NK-92 (cell line): ENCODE results near the gene NIF3L1.
"Not testable (repeated sequence)": the region's sequence is repeated elsewhere in the genome, so short reads cannot be mapped to it uniquely, and the experiment has no call there.

Experiments
- DNase-seq: peaks from one replicate; lab custom pipeline; 2025; ENCODE audit not compliant: unreplicated experiment; lab: John Stamatoyannopoulos, UW

The NIF3L1 gene

DNA sequence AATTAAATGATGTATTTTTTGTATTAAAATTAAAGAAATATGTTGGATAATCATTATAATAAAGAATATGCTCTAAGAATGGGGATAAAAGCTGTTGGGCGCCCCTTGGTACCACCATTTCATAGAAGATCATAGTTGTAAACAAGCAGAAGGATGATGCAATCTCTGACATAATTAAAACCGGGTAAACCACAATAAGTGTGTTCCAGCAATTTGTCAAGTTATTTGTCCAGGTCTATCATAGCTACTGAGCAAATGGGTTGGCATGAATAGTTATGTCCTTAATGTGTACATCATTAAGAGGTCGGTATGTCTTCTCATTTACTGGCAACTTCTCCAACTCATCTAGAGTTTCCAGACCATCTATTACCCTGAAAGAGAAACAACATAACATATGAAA, 18.0 kb upstream of the NIF3L1 start:
- DNase-seq, result no peak

DNA sequence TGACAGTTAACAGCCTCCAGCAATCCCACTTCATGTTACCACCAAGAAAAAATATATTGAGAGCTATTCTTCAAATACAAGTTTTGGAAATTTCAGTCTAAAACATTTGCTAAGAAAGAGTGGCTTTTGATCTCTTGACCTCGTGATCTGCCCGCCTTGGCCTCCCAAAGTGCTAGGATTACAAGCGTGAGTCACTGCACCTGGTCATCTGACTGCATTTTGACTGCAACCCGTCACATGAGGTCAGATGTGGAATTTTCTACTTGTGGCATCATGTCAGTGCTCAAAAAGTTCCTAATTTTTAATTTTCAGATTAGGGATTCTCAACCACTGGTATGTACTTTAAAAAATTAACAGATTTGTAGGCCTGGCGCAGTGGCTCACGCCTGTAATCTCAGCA, 15.6 kb upstream of the NIF3L1 start:
- DNase-seq, result no peak

DNA sequence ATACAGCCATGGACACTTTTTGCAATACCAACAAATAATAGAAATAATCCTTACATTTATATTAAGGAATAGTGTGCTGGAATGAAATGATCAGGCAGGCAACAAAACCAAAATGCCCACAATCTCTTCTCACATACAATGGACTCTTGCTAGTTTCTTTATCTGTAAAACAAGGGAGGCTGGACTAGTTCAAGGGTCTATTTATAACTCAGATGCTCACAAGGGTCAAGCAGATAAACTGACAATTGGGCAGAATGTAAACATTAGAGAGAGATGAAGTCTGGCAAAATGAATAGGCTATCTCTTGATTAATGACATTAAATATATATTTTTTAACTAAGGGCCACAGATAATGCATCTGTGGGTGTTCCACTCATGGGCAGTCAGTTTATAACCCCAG, 11.7 kb upstream of the NIF3L1 start:
- no peak for DNase-seq

DNA sequence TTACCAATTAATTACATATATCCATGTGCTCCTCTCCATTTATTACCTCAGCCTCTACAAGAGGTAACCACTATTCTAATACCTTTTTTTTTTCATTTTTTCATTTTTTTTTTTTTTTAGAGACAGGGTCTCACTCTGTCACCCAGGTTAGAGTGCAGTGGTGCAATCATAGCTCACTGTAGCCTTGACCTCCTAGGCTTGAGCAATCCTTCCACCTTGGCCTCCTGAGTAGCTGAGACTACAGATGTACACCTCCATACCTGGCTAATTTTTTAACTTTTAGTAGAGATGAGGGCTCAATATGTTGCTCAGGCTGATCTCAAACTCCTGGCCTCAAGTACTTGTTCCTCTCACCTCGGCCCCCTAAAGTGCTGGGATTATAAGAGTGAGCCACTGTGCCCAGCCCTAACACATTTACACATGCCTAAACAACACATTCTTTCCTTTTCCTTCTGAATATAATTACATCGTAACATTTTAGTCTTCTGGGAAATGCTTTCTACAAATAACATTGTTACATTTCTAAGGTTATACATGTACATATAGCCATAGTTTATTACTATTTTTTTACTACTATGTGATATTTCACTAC, 10.8 kb upstream of the NIF3L1 start:
- DNase-seq, result no peak

DNA sequence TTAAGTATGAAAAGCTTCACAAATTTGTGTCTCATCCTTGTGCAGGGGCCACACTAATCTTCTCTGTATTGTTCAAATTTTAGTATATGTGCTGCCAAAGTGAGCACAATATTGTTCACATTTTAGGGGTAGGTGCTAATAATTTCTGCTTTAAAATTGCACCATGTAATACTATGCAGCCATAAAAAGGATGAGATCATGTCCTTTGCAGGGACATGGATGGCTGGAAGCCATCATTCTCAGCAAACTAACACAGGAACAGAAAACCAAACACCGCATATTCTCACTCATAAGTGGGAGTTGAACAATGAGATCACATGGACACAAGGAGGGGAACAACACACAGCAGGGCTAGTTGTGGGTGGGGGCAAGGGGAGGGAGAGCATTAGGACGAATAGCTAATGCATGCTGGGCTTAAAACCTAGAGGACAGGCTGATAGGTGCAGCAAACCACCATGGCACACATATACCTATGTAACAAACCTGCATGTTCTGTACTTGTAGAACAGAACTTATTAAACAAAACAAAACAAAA, 7.4 kb upstream of the NIF3L1 start:
- not testable (repeated sequence) for DNase-seq

DNA sequence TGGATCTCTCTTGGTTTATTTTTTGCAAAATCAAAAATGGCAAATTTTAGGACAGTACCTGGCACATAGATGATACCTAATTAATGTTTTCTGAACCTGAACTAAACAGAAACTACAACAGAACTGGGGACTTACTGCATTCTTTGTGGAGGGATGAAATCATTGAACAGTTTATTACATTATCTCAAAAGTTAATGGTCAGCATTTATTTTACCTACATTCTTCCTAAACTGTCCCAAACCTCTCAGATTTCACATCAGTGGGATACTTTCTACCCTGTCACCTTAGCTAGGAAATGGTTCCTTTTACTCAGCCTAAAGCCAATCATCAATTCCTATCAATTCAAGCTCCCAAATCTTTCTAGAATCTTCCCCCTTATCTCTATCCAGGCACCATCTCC, 10.3 kb downstream of the NIF3L1 start:
- DNase-seq, result no peak

DNA sequence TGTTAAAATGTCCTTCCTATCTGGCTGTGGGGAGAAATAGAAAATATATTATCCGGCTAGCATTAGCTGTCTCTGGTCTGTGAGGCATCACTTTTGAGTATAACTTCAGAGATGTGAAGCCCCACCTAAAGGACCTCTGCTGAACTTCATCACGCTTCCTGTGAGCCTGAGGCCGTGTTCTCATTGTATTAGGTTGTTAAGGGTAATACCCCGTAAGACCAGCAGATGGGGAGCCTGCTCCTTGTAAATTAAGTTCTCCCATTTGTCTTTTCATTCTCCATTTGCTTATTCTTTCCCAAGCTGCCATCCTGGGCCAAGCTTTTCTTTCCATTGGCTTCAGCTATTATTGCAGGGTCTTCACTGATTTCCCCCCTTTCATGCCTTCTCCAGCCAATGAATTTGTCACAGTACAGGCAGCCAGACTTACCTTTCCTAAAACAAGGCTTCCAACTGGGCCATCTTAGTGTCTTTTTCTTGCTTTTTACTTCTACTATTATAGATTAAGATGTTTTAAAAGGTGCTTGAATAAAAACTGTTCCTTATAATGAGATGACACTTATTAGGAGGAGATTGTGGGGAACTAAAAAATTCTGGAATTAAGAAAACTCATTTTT, 12.4 kb downstream of the NIF3L1 start:
- DNase-seq, result no peak

DNA sequence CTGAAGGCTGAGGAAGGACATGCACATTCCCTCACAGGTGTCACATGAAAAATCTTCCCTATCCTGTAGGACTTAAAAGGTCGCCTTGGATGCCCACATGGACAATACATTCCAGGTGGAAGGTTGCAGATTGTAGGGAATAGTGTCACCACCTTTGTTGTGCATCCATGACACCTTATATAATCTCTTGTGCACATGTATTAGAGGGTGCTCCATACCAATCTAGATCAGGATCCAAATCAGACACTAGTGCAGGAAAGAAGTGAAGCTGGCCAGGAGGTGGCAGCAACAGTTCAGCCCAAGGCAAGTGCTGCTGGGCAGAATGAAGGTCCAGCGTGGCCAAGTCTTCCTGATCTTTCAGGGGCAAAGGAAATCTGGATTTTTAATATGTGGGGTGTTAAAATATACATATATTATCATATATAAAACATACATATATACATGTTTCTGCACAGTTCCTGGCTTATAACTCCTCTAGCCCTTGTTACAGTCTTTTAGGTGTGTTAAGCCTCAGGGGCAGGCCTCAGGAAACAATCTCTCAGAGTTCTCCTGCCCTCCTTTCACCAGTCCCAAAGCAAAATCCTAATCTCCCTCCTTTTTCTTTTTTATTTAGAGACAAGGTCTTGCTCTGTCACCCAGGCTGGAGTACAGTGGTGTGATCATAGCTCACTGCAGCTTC, 16.6 kb downstream of the NIF3L1 start:
- DNase-seq, result no peak

DNA sequence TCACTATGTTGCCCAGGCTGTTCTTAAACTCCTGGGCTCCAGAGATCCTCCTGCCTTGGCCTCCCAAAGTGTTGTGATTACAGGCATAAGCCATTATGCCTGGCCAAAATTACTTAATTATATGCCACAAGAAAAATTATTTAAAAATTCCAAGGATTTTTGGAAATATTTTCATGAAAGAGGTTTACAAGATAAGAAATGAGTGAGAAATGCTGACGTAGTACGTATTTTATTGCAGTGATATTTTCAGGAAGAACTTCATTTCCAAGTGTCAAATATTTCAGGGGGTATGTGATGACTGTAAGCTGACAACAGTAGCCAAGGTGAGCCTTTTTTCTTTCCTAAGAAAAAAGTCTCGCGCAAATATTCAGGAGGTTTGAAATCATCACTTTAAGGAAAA, 20.8 kb downstream of the NIF3L1 start:
- DNase-seq, result no peak

DNA sequence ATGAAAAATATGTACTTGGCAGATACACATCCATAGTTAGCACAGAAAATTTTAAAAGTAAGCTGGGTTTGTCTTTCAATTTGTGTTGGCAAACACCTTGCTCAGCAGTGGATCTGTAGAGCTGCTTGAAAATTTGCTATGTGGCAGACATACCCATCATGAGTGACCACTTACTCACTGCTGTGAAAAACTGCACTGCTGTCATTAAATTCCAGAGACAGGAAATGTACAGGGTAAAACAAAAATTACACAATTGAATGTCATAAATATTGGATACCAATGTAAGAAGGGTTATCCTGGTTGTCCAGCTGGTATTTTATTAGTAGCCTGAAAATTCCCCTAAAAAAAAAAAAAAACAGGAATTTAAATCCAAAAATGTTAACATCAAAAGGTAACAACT, 24.5 kb downstream of the NIF3L1 start:
- DNase-seq, result no peak

DNA sequence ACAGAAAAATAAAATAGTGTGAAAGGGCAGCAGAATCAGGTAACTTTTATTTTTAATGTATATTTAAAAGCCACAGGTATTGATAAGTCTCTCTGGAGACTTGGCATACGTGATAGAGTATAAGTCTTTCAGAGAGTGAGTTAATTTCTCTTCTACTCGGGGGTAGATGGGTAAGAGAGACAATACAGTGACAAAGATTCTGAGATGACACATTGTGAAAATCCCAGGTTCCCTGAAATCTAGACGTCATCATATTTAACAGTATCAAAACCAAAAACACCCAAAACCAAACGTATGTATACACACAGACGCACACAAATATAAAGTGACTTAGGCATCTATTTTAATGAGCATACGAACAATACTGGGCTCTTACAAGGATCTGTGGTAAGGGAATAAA, 33.3 kb downstream of the NIF3L1 start:
- no peak for DNase-seq

DNA sequence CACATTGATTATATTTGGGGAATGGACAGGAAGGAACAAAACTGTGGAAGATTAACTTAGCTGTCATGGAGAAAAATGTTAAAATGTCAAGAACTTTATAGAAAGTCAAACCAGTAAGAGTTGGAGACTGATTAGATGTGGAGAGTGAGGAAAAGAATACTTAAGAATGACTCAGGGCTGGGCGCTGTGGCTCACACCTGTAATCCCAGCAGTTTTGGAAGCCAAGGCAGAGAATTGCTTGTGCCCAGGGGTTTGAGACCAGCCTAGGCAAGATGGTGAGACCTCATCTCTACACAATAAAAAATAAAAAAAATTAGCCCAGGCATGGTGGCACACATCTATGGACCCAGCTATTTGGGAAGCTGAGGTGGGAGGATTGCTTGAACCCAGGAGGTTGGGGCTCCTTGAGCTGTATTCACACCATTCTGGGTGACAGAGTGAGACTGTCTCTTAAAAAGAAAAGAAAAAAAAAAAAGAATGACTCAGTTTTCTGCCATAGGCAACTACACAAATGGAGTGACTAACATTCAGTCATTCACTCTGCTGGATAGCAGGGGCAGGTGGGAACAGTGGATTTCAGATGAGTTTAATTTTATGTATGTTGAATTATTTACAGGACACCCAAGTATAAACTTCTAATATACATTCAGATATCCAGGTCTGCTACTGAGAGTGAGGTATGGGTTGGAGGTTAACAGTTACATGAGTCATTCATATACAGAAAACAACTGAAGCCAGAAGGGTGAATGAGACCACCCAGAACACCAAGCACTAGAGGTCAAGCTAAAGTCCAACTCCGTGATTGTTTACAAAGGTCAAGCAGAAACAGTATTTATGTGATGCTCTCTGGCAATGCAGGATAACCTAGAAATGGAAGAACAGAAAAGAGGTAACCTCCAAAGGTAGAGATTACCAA, 40.4 kb downstream of the NIF3L1 start:
- DNase-seq, result no peak

DNA sequence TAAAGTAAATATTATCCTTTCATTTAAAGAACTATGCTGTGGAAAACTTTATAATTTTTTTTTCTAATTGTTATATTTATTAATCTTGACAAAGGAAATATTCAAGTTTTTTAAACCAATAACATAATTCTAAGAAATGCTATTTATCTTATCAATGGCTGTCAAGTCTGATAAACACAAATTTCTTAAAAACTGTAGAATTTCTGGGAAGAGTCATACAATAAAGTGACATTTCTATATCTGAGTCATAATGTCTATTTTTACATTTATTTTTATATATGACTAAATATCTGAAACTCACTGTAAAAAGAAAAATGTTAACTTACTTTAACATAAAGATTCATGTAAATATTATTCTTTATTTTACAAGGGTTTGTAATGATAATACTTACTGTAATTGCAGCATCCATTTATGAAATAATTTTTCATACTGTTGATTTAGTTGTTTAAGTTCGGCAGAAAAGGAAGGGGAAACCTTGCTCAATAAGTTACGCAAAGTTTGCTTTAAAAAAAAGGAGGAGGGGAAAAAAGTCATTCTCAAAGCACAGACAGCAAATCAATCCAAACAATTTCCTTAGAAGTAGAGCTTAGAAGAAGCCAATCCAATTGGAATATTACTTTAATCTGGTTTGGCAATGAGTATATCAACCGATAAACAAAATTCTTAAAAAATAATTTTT, 41.9 kb downstream of the NIF3L1 start:
- no peak for DNase-seq

DNA sequence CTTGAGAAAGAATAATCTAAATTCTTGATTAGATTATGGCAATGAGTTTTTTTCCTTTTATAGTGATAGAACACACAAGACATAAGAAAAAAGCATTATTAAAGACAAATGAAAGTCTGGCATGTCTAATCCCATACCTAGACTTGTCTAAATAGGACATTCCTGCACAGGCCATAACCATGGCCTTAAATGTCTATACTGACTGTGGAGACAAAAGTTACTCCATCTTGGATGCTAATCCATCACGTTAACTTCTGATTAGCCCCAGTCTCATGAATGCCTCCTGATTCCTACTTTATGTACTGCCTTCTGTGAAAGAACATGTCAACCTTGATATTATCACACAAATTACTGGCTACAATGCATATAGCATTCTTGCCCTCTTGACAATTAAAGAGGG, 50.7 kb downstream of the NIF3L1 start:
- DNase-seq, result no peak

DNA sequence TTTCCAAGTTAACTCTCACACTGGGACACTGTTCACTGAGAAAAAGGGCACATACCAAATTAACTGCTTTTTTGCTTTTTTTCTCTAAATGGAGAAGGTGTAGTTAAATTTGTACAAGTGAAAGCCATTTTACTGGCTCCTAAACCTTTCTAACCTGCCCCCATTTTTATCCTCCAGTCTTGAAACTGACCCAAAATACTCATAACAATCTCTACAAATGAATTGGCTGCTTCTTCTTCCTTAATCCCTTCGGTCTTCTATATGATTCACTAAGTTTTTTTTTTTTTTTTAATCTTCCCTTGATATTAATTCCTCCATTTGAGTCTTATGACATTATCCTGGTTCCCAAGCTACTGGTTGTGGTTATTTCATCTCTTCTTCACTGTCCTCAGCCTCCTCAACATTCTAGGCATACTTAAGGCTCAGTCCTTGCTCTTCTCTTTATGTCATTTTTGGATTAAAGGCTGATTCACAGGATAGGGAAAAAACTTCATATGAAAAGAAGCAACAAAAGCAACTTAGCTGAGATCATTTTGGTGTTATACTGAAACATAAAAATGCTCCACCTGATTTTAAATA, 54.4 kb downstream of the NIF3L1 start:
- no peak for DNase-seq

DNA sequence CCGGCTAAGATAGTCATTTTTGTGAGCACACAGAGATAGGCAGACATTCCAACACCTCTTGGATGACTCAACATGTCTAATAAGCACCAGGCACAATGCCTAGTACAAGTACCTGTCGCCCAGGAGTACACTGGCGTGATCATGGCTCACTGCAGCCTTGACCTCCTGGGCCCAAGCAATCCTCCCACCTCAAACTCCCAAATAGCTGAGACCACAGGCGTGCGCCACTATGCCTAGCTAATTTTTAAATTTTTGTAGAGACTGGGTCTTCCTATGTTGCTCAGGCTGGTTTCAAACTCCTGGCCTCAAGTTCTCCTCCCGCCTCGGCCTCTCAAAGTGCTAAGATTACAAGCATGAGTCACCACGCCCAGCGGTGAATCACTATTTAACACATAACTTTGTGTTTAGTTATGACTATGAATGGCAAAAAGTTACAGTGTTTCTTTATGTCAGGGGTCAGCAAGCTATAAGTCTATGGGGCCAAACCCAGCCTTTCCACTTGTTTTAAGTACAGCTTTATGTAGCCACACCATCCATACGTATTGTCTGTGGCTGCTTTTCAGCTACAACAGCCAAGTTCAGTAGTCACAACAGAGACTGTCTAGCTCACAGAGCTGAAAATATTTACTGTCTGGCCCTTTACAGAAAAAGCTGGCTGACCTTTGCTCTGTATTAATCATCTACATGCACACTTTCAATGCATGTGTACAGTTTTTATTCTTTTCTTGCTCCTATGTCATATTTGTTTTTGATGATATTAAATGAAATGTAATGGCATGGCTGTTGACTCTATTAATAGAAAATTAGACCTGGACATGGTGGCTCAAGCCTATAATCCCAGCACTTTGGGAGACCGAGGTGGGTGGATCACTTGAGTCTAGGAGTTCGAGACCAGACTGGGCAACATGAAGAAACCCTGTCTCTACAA, 55.6 kb downstream of the NIF3L1 start:
- no peak for DNase-seq

DNA sequence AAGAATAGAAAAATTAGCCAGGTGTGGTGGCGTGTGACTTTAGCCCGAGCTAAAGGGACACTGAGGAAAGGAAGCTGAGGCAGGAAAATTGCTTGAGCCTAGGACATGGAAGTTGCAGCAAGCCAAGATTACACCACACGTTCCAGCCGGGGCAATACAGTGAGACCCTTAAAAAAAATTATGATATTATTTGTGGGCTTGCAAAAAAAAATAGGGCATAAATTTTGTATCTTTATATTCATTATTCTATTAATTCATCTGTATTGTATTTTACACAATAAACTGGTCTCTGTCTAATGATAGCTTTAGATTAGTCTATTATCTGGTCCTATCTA, 56.2 kb downstream of the NIF3L1 start:
- no peak for DNase-seq

DNA sequence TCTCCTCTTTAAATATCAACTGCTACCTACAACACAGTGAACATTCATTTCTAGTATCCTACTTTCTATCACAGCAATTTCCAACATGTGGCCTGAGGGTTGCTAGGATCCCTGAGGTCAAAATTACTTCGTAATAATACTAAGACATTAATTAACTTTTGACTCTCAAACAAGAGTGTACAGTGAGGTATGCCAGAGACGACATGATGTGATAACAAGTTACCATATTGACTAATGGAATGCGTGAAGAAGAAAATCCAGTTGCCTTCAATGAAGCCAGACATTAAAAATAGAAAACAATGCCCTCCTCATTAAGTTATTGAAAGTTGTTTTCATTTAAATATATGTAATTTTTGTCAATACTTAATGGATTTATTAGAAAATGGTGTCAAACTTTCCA, 61.2 kb downstream of the NIF3L1 start:
- DNase-seq, result no peak
